Measurements from ENCODE around the gene HNRNPR.

The HNRNPR gene

GRCh38 chr1:23369335-23370013 lies 25.4 kb upstream of the HNRNPR start, which contains the start of gene ZNF436:
TSS of gene ZNF436 (minus strand) at chr1:23369836. CDS start at chr1:23368005, 1,831 bp downstream.
- peak in 1 of 3 experiments; percentile 12 for DNase-seq (ENCODE audit: low read depth in 3 of 3)

GRCh38 chr1:23368562-23369334 lies 24.7 kb upstream of the HNRNPR start:
- DNase-seq (ENCODE audit: low read depth in 3 of 3): peak; percentile 77 to 84 (median 83)

- peak; percentile 88 to 95 (median 95) for DNase-seq (ENCODE audit: low read depth in 3 of 3)
Observed at GRCh38 chr1:23367791-23368561, 23.9 kb upstream of the HNRNPR start.

- DNase-seq (ENCODE audit: low read depth in 3 of 3): no peak
Observed at GRCh38 chr1:23367451-23367790, 23.3 kb upstream of the HNRNPR start.

- DNase-seq (ENCODE audit: low read depth in 3 of 3): no peak
Observed at GRCh38 chr1:23366598-23366997, 22.5 kb upstream of the HNRNPR start.

GRCh38 chr1:23366146-23366545 lies 22.1 kb upstream of the HNRNPR start:
- DNase-seq (ENCODE audit: low read depth in 3 of 3): no peak

- no peak for DNase-seq (ENCODE audit: low read depth in 3 of 3)
Observed at GRCh38 chr1:23362218-23362713, 18.2 kb upstream of the HNRNPR start.

GRCh38 chr1:23358310-23358875 lies 14.3 kb upstream of the HNRNPR start:
- DNase-seq (ENCODE audit: low read depth in 3 of 3): no peak

- DNase-seq (ENCODE audit: low read depth in 3 of 3): no peak
Observed at GRCh38 chr1:23357138-23357908, 13.2 kb upstream of the HNRNPR start.

- DNase-seq (ENCODE audit: low read depth in 3 of 3): no peak
Observed at GRCh38 chr1:23356471-23357137, 12.5 kb upstream of the HNRNPR start.

- DNase-seq (ENCODE audit: low read depth in 3 of 3): no peak
Observed at GRCh38 chr1:23354245-23354644, 10.2 kb upstream of the HNRNPR start.

GRCh38 chr1:23352096-23352695 lies 8.1 kb upstream of the HNRNPR start:
- no peak for DNase-seq (ENCODE audit: low read depth in 3 of 3)

GRCh38 chr1:23345920-23346319 lies 1.8 kb upstream of the HNRNPR start:
- DNase-seq (ENCODE audit: low read depth in 3 of 3): no peak

- no peak for DNase-seq (ENCODE audit: low read depth in 3 of 3)
Observed at GRCh38 chr1:23344987-23345472, 946 bp upstream of the HNRNPR start.

- peak; percentile 41 to 58 (median 41) for DNase-seq (ENCODE audit: low read depth in 3 of 3)
Observed at GRCh38 chr1:23343221-23344110, 618 bp downstream of the HNRNPR start.

- no peak for DNase-seq (ENCODE audit: low read depth in 3 of 3)
Observed at GRCh38 chr1:23341931-23342692, 2.0 kb downstream of the HNRNPR start.

GRCh38 chr1:23339632-23340031 lies 4.5 kb downstream of the HNRNPR start:
- no peak for DNase-seq (ENCODE audit: low read depth in 3 of 3)

GRCh38 chr1:23337869-23338268 lies 6.2 kb downstream of the HNRNPR start:
- DNase-seq (ENCODE audit: low read depth in 3 of 3): no peak
